Endothelial cell (in vitro differentiated cells): ENCODE results near the gene CCDC9B. TPM values are rescaled to one million over a fixed set of nuclear protein-coding genes. Genes with fewer than 3 reads are reported as not detected.

Source experiments
- DNase-seq: peaks from one replicate; pipeline ENCODE4 v3.0.0; 2021; ENCODE audit warnings: low spot score
- H3K27ac Mint-ChIP-seq: one replicate; pipeline ENCODE4 v1.8.0; 2021; ENCODE audit warnings: mixed read lengths, inconsistent platforms; ENCODE audit not compliant: unreplicated experiment
- H3K27me3 Mint-ChIP-seq: one replicate; pipeline ENCODE4 v1.8.0; 2021; ENCODE audit warnings: mild to moderate bottlenecking, moderate library complexity, mixed read lengths, inconsistent platforms; ENCODE audit not compliant: unreplicated experiment
- H3K36me3 Mint-ChIP-seq: one replicate; pipeline ENCODE4 v1.8.0; 2021; ENCODE audit warnings: mild to moderate bottlenecking, low read depth, mixed read lengths, inconsistent platforms; ENCODE audit not compliant: unreplicated experiment
- H3K4me1 Mint-ChIP-seq: one replicate; pipeline ENCODE4 v1.8.0; 2021; ENCODE audit warnings: mild to moderate bottlenecking, mixed read lengths, inconsistent platforms; ENCODE audit not compliant: unreplicated experiment
- H3K4me3 Mint-ChIP-seq: one replicate; pipeline ENCODE4 v1.8.0; 2021; ENCODE audit warnings: mild to moderate bottlenecking, mixed read lengths, inconsistent platforms; ENCODE audit not compliant: unreplicated experiment
- H3K9me3 Mint-ChIP-seq: one replicate; pipeline ENCODE4 v1.8.0; 2021; ENCODE audit warnings: mixed read lengths, inconsistent platforms; ENCODE audit not compliant: unreplicated experiment
- total RNA-seq: library from RNA; stranded (reverse); fragmentation: NEBNext Ultra II Directional; extraction: Animal tissue kit (Norgen Biotek cat#: 25700); gene quantifications from one replicate; pipeline ENCODE4 v1.2.1, GENCODE V29; 2021; ENCODE audit not compliant: unreplicated experiment
- TF ChIP-seq, protein P1 (sequence below): fragments of 200-600 bp; sonication (generic); IDR thresholded peaks from one replicate; pipeline ENCODE4 v1.5.0; 2021; ENCODE audit warnings: antibody characterized with exemption; ENCODE audit not compliant: unreplicated experiment

CCDC9B gene
- total RNA-seq, 1 donor from 2014 or later: 0.92 TPM

GRCh38 chr15:40329804-40330203 lies 10.9 kb downstream of the CCDC9B start:
- no peak overlapping the region for H3K27ac Mint-ChIP-seq
- H3K4me1 Mint-ChIP-seq: peaks cover 68% of the 10 kb centered on the region

DNA sequence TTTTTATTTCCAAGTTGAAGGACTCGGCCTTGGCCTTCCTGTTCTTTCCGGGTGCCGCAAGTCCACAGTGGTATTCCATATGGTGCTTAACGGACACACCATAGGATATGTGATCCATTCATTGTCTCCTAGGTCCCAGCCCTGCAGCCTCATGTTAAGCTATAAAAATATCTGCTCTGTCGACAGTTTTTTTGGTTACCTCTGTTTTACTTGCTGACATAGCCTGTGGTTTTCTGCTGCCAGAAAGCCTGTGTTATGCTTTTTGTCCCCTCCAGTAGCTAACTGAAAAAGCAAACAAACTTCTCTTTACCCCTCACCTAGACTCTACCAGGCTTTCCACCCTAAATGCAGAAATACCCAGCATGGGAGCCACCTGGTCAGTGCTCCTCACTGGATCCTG lies 12.0 kb downstream of the CCDC9B start:
- TF ChIP-seq, protein P1, sequence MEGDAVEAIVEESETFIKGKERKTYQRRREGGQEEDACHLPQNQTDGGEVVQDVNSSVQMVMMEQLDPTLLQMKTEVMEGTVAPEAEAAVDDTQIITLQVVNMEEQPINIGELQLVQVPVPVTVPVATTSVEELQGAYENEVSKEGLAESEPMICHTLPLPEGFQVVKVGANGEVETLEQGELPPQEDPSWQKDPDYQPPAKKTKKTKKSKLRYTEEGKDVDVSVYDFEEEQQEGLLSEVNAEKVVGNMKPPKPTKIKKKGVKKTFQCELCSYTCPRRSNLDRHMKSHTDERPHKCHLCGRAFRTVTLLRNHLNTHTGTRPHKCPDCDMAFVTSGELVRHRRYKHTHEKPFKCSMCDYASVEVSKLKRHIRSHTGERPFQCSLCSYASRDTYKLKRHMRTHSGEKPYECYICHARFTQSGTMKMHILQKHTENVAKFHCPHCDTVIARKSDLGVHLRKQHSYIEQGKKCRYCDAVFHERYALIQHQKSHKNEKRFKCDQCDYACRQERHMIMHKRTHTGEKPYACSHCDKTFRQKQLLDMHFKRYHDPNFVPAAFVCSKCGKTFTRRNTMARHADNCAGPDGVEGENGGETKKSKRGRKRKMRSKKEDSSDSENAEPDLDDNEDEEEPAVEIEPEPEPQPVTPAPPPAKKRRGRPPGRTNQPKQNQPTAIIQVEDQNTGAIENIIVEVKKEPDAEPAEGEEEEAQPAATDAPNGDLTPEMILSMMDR: no peak
- Mint-ChIP-seq H3K36me3 (no peaks in the 10 kb centered on the region), H3K27me3 (peaks cover 9% of the 10 kb centered on the region), H3K27ac (no peak overlapping the region), H3K4me1 (peaks cover 62% of the 10 kb centered on the region), H3K4me3 (no peak overlapping the region), H3K9me3 (no peaks in the 10 kb centered on the region)
- no peak for DNase-seq

More at GRCh38 chr15:40329804-40330203, 10.9 kb downstream of the CCDC9B start:
- Mint-ChIP-seq H3K9me3 (no peaks in the 10 kb centered on the region), H3K36me3 (no peaks in the 10 kb centered on the region), H3K27me3 (peaks cover 7% of the 10 kb centered on the region), H3K4me3 (no peak overlapping the region)
- TF ChIP-seq, protein P1: no peak
- no peak for DNase-seq

GRCh38 chr15:40328176-40328575 lies 12.6 kb downstream of the CCDC9B start:
- Mint-ChIP-seq H3K4me3 (no peak overlapping the region), H3K4me1 (peaks cover 58% of the 10 kb centered on the region), H3K36me3 (no peaks in the 10 kb centered on the region), H3K9me3 (no peaks in the 10 kb centered on the region), H3K27me3 (peaks cover 8% of the 10 kb centered on the region), H3K27ac (no peak overlapping the region)
- TF ChIP-seq, protein P1: no peak
- no peak for DNase-seq

DNA sequence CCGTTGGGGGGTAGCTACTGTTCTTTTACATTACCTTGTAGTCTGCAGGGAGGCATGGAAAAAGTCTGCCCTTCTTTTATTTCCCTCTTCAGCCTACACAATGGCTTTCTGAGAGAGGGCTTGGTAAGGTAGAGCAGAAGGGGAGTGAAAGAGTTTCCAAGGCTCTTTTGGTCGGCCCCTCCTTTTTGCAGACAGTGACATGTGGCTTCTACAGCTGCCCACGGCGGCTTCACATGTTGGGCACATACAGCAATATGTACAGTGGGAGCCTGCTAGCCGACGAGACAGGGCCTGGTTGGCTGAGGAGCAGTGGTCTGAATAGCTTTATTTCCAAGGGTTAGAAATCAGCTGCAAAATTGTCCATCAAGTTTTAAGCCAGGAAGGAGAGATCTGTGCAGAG lies 13.3 kb downstream of the CCDC9B start:
- TF ChIP-seq, protein P1: no peak
- Mint-ChIP-seq H3K4me3 (no peak overlapping the region), H3K27me3 (peaks cover 4% of the 10 kb centered on the region)

GRCh38 chr15:40325700-40326099 lies 15.0 kb downstream of the CCDC9B start:
- peaks cover 60% of the 10 kb centered on the region for H3K4me1 Mint-ChIP-seq
- no peaks in the 10 kb centered on the region for H3K9me3 Mint-ChIP-seq
- H3K36me3 Mint-ChIP-seq: no peaks in the 10 kb centered on the region
- TF ChIP-seq, protein P1: no peak
- no peak overlapping the region for H3K4me3 Mint-ChIP-seq
- no peak overlapping the region for H3K27ac Mint-ChIP-seq
- peaks cover 16% of the 10 kb centered on the region for H3K27me3 Mint-ChIP-seq
- DNase-seq: no peak

More for the DNA sequence above, 13.3 kb downstream of the CCDC9B start:
- Mint-ChIP-seq H3K9me3 (no peaks in the 10 kb centered on the region), H3K27ac (no peak overlapping the region), H3K4me1 (peaks cover 57% of the 10 kb centered on the region), H3K36me3 (no peaks in the 10 kb centered on the region)
- no peak for DNase-seq
